Mucosa of descending colon (tissue), 3 donors: Measurements from ENCODE around the gene SLC16A5. TPM values are rescaled to one million over a fixed set of nuclear protein-coding genes. Genes with fewer than 3 reads are reported as not detected.
"Not testable (repeated sequence)": the region's sequence is repeated elsewhere in the genome, so short reads cannot be mapped to it uniquely, and the experiment has no call there.

Experiments used
- ATAC-seq: fragments of 200-7000 bp; cut with Tn5 transposase; one replicate; pipeline ENCODE4 v1.9.1; 2020; ENCODE audit warnings: mild to moderate bottlenecking, moderate library complexity
- DNase-seq, 3 donors: peaks; one replicate each; pipeline ENCODE4 v3.0.0-alpha.2; 2020
- H3K36me3 ChIP-seq: fragments of 200-600 bp; one replicate; pipeline ENCODE4 v1.8.0; 2021; ENCODE audit warnings: low read depth, mild to moderate bottlenecking
- H3K4me1 ChIP-seq: fragments of 200-600 bp; one replicate; pipeline ENCODE4 v1.8.0; 2021; ENCODE audit warnings: low read depth, mild to moderate bottlenecking
- H3K4me3 ChIP-seq: fragments of 200-600 bp; one replicate; pipeline ENCODE4 v1.8.0; 2021; ENCODE audit warnings: mild to moderate bottlenecking
- H3K9me3 ChIP-seq: fragments of 200-600 bp; one replicate; pipeline ENCODE4 v1.8.0; 2021; ENCODE audit warnings: mild to moderate bottlenecking
- CTCF ChIP-seq: fragments of 200-600 bp; IDR thresholded peaks from one replicate; pipeline ENCODE4 v1.8.0; 2022; ENCODE audit warnings: antibody characterized with exemption, mild to moderate bottlenecking
- intact Hi-C, 2 donors: fragments of 100-400 bp; cut with DNase I in 1 of 2; cut with micrococcal nuclease in 1 of 2; formaldehyde crosslinking; loops; one replicate each; pipeline versions ENCODE4 v1.11.0 to v1.11.1; 2022; cut with DNase I, micrococcal nuclease
- long read RNA-seq, 2 donors: library from polyadenylated mRNA; unstranded; transcript quantifications; one replicate each; pipeline ENCODE4 v2.0.0, GENCODE V29; 2019 to 2021
- total RNA-seq, 3 donors: library from RNA; stranded (reverse); fragmentation: NEBNext Ultra II Directional in 2 of 3; extraction: Animal tissue kit (Norgen Biotek cat#: 25700) in 2 of 3; gene quantifications; one replicate each; pipeline versions ENCODE4 v1.2.1 to v1.2.4, GENCODE V29; 2021 to 2023
- donor health status: DM: no; HTN: no; CAD: no; lungs with moderate emphysema.
- donor health status: DM: no; HTN: no; CAD: no.
- donor health status: DM: no; HTN: yes; CAD: no.

SLC16A5 gene
- 10 to 100 TPM; 18.2 to 58.8 (median 26.4) TPM for total RNA-seq
- long read RNA-seq, donor 1, partial matches to known transcripts, result 4 of 21 reads
- long read RNA-seq, donor 1, other reads (novel, unspliced or antisense), result 13 of 21 reads
- long read RNA-seq, donor 2, partial matches to known transcripts, result 5 of 14 reads
- long read RNA-seq, donor 2, other reads (novel, unspliced or antisense), result 6 of 14 reads

GRCh38 chr17:75087558-75088453, at the start of gene SLC16A5:
Gene SLC16A5, plus strand, starts transcription at chr17:75087954. Its CDS starts 5,683 bp downstream, at chr17:75093637.
- DNase-seq (peak; percentile 92 to 95 (median 94)), ATAC-seq (peak; percentile 76)
- H3K36me3 ChIP-seq, result no peaks in the 10 kb centered on the region
- peaks cover 59% of the 10 kb centered on the region for H3K4me1 ChIP-seq
- intact Hi-C loops, result no loop called here
- no peak for TF ChIP-seq CTCF
- H3K4me3 ChIP-seq, result peak within 1 kb of the TSS; percentile 42
- no peaks in the 10 kb centered on the region for H3K9me3 ChIP-seq

GRCh38 chr17:75039238-75039637, 48.5 kb upstream of the SLC16A5 start:
- TF ChIP-seq CTCF, result no peak
- H3K9me3 ChIP-seq, result no peaks in the 10 kb centered on the region
- H3K36me3 ChIP-seq, result peaks cover 12% of the 10 kb centered on the region

GRCh38 chr17:75041656-75042280, 46.0 kb upstream of the SLC16A5 start:
- no peak for TF ChIP-seq CTCF
- intact Hi-C loops, result no loop called here
- Histone ChIP-seq H3K9me3 (no peaks in the 10 kb centered on the region), H3K36me3 (peaks cover 12% of the 10 kb centered on the region), H3K4me3 (no peak overlapping the region), H3K4me1 (peaks cover 7% of the 10 kb centered on the region)
- ATAC-seq (no peak), DNase-seq (no peak)

More at GRCh38 chr17:75039238-75039637, 48.5 kb upstream of the SLC16A5 start:
- ATAC-seq (no peak), DNase-seq (no peak)
- intact Hi-C loops, result no loop called here
- no peak overlapping the region for H3K4me3 ChIP-seq
- H3K4me1 ChIP-seq, result peaks cover 20% of the 10 kb centered on the region

GRCh38 chr17:75043789-75044188, 44.0 kb upstream of the SLC16A5 start:
- peaks cover 12% of the 10 kb centered on the region for H3K36me3 ChIP-seq
- H3K4me3 ChIP-seq, ATAC-seq, intact Hi-C loops, DNase-seq, H3K9me3 ChIP-seq: not testable (repeated sequence)
- peaks cover 16% of the 10 kb centered on the region for H3K4me1 ChIP-seq

GRCh38 chr17:75044716-75045115, 43.0 kb upstream of the SLC16A5 start:
- DNase-seq (no peak), ATAC-seq (no peak)
- Histone ChIP-seq H3K36me3 (peaks cover 9% of the 10 kb centered on the region), H3K4me1 (peaks cover 16% of the 10 kb centered on the region), H3K9me3 (no peaks in the 10 kb centered on the region), H3K4me3 (no peak overlapping the region)
- intact Hi-C loops, result no loop called here
- no peak for TF ChIP-seq CTCF

- H3K9me3 ChIP-seq, DNase-seq, ATAC-seq, H3K36me3 ChIP-seq, intact Hi-C loops: not testable (repeated sequence)
- peak overlapping the region; percentile 82 for H3K4me3 ChIP-seq
- peaks cover 16% of the 10 kb centered on the region for H3K4me1 ChIP-seq
These were observed 41.8 kb upstream of the SLC16A5 start for GRCh38 chr17:75045946-75046406.
